HepG2 (cell line): ENCODE results near the gene RPS6KB2. TPM values are rescaled to one million over a fixed set of nuclear protein-coding genes. Genes with fewer than 3 reads are reported as not detected.

Experiments used
- BHLHE40 ChIP-seq: IDR thresholded peaks from 2 replicates; pipeline ENCODE4 v1.6.1; 2011; ENCODE audit warnings: low read length, improper control_type of control experiment
- CEBPB ChIP-seq: IDR thresholded peaks from 2 replicates; pipeline ENCODE4 v1.6.1; 2011; ENCODE audit warnings: low read depth, low read length, improper control_type of control experiment, borderline replicate concordance
- KAT2B ChIP-seq: fragments of 150-350 bp; IDR thresholded peaks from 2 replicates; pipeline ENCODE4 v1.6.1; 2014; ENCODE audit warnings: low read depth, low read length, borderline replicate concordance
- MXI1 ChIP-seq: IDR thresholded peaks from 3 replicates; pipeline ENCODE4 v1.6.1; 2012; ENCODE audit warnings: low read depth, low read length, inconsistent platforms, borderline replicate concordance
- PPARG ChIP-seq: conservative IDR thresholded peaks from 2 replicates; pipeline ENCODE4 v1.6.1; 2016; ENCODE audit warnings: missing biosample characterization, missing genetic modification reagents
- SAFB2 ChIP-seq: sonication (generic); formaldehyde crosslinking; IDR thresholded peaks from 2 replicates; pipeline ENCODE4 v1.5.1; 2020; ENCODE audit warnings: missing genetic modification reagents, low read depth, mild to moderate bottlenecking, borderline replicate concordance
- STAT5B ChIP-seq: sonication (generic); formaldehyde crosslinking; IDR thresholded peaks from 2 replicates; pipeline ENCODE4 v1.4.0; 2020; ENCODE audit warnings: missing genetic modification reagents
- TBP ChIP-seq: sonication (generic); formaldehyde crosslinking; IDR thresholded peaks from 2 replicates; pipeline ENCODE4 v1.5.0; 2020; ENCODE audit warnings: missing genetic modification reagents
- ZNF20 ChIP-seq: sonication (generic); formaldehyde crosslinking; IDR thresholded peaks from 2 replicates; pipeline ENCODE4 v1.4.0; 2020; ENCODE audit warnings: mild to moderate bottlenecking, moderate library complexity, missing genetic modification reagents
- ZNF713 ChIP-seq: sonication (generic); formaldehyde crosslinking; IDR thresholded peaks from 2 replicates; pipeline ENCODE4 v1.4.0; 2020; ENCODE audit warnings: mild to moderate bottlenecking, missing genetic modification reagents
- polyA plus RNA-seq, 8 experiments: library from polyadenylated mRNA; depleted of rRNA in 3 of 8; stranded (reverse) in 7 of 8; unstranded in 1 of 8; fragments of >200 nt; fragmentation: Illumina TruSeq in 4 of 8; extraction: Trizol in 4 of 8; gene quantifications; 2 replicates each; pipeline versions ENCODE4 v1.2.1 to v1.2.3, GENCODE V29; 2011 to 2016; ENCODE audit warnings: low read depth in 4 of 8, missing spikeins in 1 of 8, mixed read lengths in 1 of 8; ENCODE audit not compliant: insufficient read depth in 1 of 8
- total RNA-seq, 5 experiments: library from RNA; depleted of rRNA; stranded (reverse); fragments of >200 nt; fragmentation: Illumina TruSeq; extraction: Trizol; gene quantifications; 2 replicates each; pipeline ENCODE4 v1.2.3, GENCODE V29; 2016; ENCODE audit warnings: low read depth in 1 of 5
- TF ChIP-seq, protein P1 (sequence below): sonication (generic); formaldehyde crosslinking; IDR thresholded peaks from 2 replicates; pipeline ENCODE4 v1.8.1; 2023; ENCODE audit warnings: mild to moderate bottlenecking, missing genetic modification reagents
- TF ChIP-seq, protein P2 (sequence below): sonication (generic); formaldehyde crosslinking; IDR thresholded peaks from 2 replicates; pipeline ENCODE4 v1.4.0; 2020; ENCODE audit warnings: missing genetic modification reagents
- TF ChIP-seq, protein P3 (sequence below): sonication (generic); formaldehyde crosslinking; IDR thresholded peaks from 2 replicates; pipeline ENCODE4 v1.4.0; 2020; ENCODE audit warnings: mild to moderate bottlenecking, missing genetic modification reagents
- TF ChIP-seq, protein P4 (sequence below): sonication (generic); formaldehyde crosslinking; IDR thresholded peaks from 2 replicates; pipeline ENCODE4 v1.9.0; 2021; ENCODE audit warnings: missing genetic modification reagents, borderline replicate concordance

Gene RPS6KB2
- total and polyA plus RNA-seq, 2 of the 13 experiments (the other 11 are each of a cell fraction or from before 2014, with no cell fraction given) = 52.9 to 54.8 TPM

DNA sequence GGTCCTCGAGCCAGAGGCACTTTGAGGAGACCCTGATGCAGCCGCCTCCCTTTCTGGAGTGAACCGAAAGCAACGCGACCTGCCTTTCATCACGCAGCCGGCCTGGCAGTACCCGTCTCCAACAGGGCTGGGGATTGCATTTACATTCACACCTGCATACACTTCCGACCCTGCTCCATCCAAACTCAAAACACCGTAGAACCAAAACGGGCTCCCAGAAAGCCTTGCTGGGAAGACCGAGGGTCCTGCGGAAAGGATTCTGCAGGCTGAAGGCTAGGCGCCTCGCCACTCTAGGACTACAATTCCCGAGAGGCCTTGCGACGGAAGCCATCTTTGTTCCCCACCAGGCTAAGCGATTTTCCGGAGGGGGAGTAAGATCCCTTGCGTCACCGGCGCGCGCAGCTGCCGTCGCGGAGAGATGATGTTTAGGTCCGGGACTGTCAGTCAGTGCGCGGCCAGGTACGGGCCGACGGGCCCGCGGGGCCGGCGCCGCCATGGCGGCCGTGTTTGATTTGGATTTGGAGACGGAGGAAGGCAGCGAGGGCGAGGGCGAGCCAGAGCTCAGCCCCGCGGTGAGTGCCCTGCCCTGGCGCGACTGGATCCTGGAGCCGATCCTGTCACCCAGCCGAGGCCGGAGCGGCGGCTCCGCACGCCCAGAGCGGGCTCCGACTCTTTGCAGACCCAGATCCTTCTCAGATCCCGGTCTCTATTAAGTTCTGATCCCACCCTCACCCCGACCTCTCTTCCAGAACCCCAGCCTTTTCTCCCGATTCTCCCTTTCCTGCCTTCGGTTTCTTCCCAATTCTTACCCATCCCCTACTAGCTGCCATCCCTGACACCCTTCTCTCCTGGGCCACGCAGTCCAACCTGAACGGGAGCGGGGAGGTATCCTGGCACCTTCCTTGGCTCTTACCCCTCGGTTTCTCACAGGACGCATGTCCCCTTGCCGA is at the start of gene RPS6KB2 (continued):
- 0 out of 2 replicates have a peak, but pooled peaks have one; percentile 39 for TF ChIP-seq STAT5B (CRISPR knock-in tag)
- TF ChIP-seq PPARG (CRISPR knock-in tag) = 0 out of 2 replicates have a peak, but pooled peaks have one; percentile 29
- TF ChIP-seq, protein P1, sequence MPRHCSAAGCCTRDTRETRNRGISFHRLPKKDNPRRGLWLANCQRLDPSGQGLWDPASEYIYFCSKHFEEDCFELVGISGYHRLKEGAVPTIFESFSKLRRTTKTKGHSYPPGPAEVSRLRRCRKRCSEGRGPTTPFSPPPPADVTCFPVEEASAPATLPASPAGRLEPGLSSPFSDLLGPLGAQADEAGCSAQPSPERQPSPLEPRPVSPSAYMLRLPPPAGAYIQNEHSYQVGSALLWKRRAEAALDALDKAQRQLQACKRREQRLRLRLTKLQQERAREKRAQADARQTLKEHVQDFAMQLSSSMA (CRISPR knock-in tag) = 0 out of 2 replicates have a peak, but pooled peaks have one; percentile 47
- TF ChIP-seq, protein P2, sequence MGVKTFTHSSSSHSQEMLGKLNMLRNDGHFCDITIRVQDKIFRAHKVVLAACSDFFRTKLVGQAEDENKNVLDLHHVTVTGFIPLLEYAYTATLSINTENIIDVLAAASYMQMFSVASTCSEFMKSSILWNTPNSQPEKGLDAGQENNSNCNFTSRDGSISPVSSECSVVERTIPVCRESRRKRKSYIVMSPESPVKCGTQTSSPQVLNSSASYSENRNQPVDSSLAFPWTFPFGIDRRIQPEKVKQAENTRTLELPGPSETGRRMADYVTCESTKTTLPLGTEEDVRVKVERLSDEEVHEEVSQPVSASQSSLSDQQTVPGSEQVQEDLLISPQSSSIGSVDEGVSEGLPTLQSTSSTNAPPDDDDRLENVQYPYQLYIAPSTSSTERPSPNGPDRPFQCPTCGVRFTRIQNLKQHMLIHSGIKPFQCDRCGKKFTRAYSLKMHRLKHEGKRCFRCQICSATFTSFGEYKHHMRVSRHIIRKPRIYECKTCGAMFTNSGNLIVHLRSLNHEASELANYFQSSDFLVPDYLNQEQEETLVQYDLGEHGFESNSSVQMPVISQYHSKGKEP = 0 out of 2 replicates have a peak, but pooled peaks have one; percentile 6
- TF ChIP-seq ZNF20 (CRISPR knock-in tag) = no peak
- peak; percentile 86 for TF ChIP-seq CEBPB
- TF ChIP-seq SAFB2 (CRISPR knock-in tag) = no peak; the same call in 1 of the 2 replicates
- TF ChIP-seq KAT2B = no peak
- TF ChIP-seq, protein P3, sequence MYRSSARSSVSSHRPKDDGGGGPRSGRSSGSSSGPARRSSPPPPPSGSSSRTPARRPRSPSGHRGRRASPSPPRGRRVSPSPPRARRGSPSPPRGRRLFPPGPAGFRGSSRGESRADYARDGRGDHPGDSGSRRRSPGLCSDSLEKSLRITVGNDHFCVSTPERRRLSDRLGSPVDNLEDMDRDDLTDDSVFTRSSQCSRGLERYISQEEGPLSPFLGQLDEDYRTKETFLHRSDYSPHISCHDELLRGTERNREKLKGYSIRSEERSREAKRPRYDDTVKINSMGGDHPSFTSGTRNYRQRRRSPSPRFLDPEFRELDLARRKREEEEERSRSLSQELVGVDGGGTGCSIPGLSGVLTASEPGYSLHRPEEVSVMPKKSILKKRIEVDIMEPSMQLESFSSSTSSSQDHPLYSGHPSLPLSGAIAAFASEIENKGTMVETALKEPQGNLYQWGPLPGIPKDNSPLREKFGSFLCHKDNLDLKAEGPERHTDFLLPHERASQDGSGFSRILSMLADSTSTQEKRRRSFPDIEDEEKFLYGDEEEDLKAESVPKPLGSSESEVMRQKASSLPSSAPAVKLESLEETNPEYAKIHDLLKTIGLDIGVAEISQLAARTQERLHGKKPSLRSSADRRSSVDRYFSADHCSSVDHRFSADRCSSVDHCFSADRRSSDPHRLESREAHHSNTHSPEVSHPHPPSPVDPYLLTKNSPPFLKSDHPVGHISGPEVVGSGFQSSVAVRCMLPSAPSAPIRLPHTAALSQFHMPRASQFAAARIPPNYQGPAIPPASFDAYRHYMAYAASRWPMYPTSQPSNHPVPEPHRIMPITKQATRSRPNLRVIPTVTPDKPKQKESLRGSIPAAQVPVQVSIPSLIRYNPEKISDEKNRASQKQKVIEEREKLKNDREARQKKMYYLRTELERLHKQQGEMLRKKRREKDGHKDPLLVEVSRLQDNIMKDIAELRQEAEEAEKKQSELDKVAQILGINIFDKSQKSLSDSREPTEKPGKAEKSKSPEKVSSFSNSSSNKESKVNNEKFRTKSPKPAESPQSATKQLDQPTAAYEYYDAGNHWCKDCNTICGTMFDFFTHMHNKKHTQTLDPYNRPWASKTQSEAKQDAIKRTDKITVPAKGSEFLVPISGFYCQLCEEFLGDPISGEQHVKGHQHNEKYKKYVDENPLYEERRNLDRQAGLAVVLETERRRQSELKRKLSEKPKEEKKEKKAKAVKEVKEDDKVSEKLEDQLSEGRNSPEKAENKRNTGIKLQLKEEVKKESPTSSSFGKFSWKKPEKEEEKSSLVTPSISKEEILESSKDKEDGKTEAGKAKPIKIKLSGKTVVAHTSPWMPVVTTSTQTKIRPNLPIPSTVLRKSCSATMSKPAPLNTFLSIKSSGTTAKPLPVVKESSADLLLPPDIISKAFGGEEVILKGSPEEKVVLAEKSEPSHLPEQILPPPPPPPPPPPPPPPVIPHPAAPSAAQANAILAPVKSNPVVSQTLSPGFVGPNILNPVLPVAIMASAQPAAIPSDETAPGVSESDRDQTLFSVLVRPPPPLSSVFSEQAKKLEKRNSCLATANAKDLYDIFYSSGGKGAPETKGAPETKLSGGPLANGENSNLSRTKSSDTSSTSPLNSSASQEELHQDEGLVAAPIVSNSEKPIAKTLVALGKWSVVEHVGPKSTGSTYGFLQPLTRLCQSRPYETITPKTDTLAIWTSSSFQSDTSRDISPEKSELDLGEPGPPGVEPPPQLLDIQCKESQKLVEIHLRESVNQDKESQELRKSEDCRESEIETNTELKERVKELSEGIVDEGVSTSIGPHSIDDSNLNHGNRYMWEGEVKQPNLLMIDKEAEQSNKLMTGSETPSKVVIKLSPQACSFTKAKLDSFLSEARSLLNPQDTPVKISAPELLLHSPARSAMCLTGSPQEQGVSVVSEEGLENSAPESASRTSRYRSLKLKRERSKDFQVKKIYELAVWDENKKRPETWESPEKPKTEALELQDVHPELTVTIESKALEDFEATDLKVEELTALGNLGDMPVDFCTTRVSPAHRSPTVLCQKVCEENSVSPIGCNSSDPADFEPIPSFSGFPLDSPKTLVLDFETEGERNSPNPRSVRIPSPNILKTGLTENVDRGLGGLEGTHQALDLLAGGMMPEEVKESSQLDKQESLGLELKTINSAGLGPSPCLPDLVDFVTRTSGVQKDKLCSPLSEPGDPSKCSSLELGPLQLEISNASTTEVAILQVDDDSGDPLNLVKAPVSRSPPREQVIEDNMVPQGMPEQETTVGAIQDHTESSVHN = no peak
- TF ChIP-seq ZNF713 (CRISPR knock-in tag) = 0 out of 2 replicates have a peak, but pooled peaks have one; percentile 48
- TF ChIP-seq BHLHE40 = no peak
- TF ChIP-seq TBP (CRISPR knock-in tag) = no peak
- peak; percentile 89; the same call in 1 of the 3 replicates for TF ChIP-seq MXI1
- TF ChIP-seq, protein P4, sequence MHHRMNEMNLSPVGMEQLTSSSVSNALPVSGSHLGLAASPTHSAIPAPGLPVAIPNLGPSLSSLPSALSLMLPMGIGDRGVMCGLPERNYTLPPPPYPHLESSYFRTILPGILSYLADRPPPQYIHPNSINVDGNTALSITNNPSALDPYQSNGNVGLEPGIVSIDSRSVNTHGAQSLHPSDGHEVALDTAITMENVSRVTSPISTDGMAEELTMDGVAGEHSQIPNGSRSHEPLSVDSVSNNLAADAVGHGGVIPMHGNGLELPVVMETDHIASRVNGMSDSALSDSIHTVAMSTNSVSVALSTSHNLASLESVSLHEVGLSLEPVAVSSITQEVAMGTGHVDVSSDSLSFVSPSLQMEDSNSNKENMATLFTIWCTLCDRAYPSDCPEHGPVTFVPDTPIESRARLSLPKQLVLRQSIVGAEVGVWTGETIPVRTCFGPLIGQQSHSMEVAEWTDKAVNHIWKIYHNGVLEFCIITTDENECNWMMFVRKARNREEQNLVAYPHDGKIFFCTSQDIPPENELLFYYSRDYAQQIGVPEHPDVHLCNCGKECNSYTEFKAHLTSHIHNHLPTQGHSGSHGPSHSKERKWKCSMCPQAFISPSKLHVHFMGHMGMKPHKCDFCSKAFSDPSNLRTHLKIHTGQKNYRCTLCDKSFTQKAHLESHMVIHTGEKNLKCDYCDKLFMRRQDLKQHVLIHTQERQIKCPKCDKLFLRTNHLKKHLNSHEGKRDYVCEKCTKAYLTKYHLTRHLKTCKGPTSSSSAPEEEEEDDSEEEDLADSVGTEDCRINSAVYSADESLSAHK (CRISPR knock-in tag) = no peak
